Measurements from ENCODE around the gene PGBD5.

PGBD5 gene

DNA sequence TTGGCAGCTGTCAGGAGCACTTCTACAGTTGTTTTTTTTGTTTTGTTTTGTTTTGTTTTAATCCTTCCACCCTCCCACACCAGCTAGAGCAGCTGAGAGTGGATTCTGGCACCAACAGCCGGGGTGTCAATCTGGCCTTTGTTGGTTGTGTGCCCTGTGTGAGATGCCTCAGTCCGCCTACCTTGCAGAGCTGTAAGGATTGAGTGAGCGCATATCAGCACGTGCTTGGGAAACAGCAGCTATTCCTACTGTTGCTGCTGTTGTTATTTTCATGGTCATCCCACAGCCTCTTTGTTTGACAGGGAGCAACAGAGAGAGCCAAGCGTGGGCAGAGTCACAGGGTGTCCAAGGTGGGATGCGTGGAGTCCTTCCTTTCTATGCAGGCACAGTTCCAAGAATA lies 50.4 kb downstream of the PGBD5 start:
- Histone ChIP-seq H3K4me3 (ENCODE audit: low read depth, low read length) (no peak overlapping the region), H3K9me3 (no peaks in the 10 kb centered on the region; the same call in 1 of the 2 replicates), H3K27me3 (no peaks in the 10 kb centered on the region), H3K36me3 (no peaks in the 10 kb centered on the region; the same call in none of the 2 replicates), H3K4me1 (peaks cover 5% of the 10 kb centered on the region)
- no peak for DNase-seq
- TF ChIP-seq, protein P1, sequence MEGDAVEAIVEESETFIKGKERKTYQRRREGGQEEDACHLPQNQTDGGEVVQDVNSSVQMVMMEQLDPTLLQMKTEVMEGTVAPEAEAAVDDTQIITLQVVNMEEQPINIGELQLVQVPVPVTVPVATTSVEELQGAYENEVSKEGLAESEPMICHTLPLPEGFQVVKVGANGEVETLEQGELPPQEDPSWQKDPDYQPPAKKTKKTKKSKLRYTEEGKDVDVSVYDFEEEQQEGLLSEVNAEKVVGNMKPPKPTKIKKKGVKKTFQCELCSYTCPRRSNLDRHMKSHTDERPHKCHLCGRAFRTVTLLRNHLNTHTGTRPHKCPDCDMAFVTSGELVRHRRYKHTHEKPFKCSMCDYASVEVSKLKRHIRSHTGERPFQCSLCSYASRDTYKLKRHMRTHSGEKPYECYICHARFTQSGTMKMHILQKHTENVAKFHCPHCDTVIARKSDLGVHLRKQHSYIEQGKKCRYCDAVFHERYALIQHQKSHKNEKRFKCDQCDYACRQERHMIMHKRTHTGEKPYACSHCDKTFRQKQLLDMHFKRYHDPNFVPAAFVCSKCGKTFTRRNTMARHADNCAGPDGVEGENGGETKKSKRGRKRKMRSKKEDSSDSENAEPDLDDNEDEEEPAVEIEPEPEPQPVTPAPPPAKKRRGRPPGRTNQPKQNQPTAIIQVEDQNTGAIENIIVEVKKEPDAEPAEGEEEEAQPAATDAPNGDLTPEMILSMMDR (IDR thresholded peaks at IDR 0.05; ENCODE audit: low read depth, low read length) = no peak

DNA sequence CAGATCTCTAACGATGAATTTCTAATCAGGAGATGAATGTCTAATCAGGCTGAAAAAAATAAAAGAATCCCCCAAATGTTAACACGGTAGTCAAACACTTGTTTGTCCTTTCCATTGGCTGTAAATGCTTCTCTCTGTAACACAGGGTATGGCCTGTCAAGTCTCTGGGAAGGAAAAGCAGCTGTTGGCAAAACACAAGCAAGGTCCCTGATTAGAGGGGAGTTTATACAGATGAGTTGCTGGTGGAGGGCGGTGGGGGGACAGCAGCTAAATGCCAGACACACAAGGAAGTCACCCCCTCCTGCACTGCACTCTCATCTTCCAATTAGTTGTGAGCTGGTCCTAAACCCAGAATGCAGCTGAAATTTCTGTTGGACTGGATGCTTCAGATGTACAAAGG lies 51.0 kb downstream of the PGBD5 start:
- Histone ChIP-seq H3K4me1 (no peaks in the 10 kb centered on the region; the same call in 1 of the 2 replicates), H3K4me3 (ENCODE audit: low read depth, low read length) (no peak overlapping the region), H3K36me3 (no peaks in the 10 kb centered on the region; the same call in none of the 2 replicates), H3K9me3 (no peaks in the 10 kb centered on the region; the same call in 1 of the 2 replicates), H3K27me3 (no peaks in the 10 kb centered on the region)
- TF ChIP-seq, protein P1 (IDR thresholded peaks at IDR 0.05; ENCODE audit: low read depth, low read length) = no peak
- no peak for DNase-seq

DNA sequence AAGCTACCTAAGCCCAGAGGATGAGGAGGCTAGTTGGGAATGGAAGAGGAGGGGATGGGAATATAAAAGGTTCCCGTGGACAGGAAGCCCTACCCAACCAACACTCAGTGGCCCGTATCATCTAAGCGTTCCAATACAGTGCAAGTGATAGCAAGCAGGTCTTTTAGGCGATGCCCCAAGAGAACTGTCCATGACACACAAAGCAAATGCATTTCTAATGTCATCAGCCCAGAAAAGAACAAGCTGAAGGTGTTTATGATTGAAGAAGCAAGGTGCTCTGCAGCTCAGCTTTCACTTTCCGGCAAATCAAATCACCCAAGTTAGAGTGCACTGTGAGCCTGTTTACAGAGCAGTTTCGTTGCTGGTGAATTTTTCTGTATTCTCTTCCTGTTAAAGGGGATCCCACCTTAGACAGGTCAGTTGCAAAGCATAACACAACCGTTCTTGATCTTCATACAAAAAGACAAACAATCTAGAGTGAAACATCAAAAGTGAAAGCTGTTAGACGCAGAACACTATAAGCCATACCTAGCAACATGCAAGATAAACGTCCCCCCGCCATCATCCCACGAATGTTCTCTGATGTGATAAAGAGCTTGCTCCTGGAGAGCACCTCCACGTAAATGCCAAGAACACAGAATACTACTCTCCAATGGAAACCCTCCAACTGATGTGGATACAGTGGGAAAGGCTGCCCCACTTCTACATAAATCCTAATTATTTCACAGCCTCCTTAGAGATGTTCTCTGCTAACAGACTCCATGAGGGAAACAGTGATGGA lies 54.0 kb downstream of the PGBD5 start:
- Histone ChIP-seq H3K9me3 (no peaks in the 10 kb centered on the region), H3K4me3 (ENCODE audit: low read depth, low read length) (no peak overlapping the region), H3K27me3 (no peaks in the 10 kb centered on the region), H3K4me1 (no peaks in the 10 kb centered on the region), H3K36me3 (no peaks in the 10 kb centered on the region; the same call in none of the 2 replicates)
- DNase-seq = no peak
- TF ChIP-seq, protein P1 (IDR thresholded peaks at IDR 0.05; ENCODE audit: low read depth, low read length) = no peak

DNA sequence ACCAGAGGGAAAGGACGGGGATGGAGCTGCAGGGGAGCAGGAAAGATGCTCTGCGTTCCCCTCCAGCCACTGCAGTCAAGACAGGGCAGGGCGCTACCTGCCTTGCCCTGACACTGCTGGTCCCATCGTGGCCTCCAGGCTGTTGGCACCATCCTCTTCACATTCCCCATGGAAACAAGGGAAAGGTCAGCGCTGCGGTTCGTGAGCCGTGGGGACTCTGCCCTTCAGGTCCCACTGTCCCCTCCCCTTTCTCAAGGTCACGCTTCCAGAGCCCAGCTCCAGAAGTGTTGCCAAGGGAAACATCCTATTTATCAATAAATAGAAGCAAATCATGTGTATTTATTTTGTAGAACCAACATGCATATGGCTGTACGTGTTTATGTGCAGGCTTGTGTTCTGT lies 56.0 kb downstream of the PGBD5 start:
- H3K36me3 ChIP-seq = no peaks in the 10 kb centered on the region; the same call in 1 of the 2 replicates
- H3K9me3 ChIP-seq = no peaks in the 10 kb centered on the region
- no peak for DNase-seq
- H3K4me1 ChIP-seq = no peaks in the 10 kb centered on the region
- TF ChIP-seq, protein P1 (IDR thresholded peaks at IDR 0.05; ENCODE audit: low read depth, low read length) = no peak
- no peaks in the 10 kb centered on the region for H3K27me3 ChIP-seq
- H3K4me3 ChIP-seq (ENCODE audit: low read depth, low read length) = no peak overlapping the region

DNA sequence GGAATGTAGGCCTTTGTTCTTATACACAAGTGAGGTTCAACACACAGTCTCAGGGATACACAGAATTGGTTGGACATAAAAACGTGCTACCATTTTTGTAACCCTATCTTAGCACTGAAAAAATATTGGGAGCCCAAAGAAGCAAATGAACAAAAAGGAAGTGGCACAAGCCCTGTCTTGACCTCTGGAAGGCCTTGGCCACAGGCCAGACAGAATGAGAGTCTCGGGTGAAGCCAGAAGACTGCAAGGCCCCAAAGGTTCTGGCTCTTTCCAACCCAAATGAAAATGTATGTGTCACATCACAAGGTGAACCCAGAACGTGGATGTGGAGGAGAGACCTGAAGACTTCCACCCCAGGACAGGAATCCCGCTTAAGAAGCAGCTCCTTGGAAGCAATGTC lies 57.3 kb downstream of the PGBD5 start:
- no peaks in the 10 kb centered on the region for H3K27me3 ChIP-seq
- H3K4me1 ChIP-seq = no peaks in the 10 kb centered on the region
- TF ChIP-seq, protein P1 (IDR thresholded peaks at IDR 0.05; ENCODE audit: low read depth, low read length) = no peak
- no peaks in the 10 kb centered on the region; the same call in 1 of the 2 replicates for H3K36me3 ChIP-seq
- no peaks in the 10 kb centered on the region for H3K9me3 ChIP-seq
- H3K4me3 ChIP-seq (ENCODE audit: low read depth, low read length) = no peak overlapping the region
- no peak for DNase-seq

DNA sequence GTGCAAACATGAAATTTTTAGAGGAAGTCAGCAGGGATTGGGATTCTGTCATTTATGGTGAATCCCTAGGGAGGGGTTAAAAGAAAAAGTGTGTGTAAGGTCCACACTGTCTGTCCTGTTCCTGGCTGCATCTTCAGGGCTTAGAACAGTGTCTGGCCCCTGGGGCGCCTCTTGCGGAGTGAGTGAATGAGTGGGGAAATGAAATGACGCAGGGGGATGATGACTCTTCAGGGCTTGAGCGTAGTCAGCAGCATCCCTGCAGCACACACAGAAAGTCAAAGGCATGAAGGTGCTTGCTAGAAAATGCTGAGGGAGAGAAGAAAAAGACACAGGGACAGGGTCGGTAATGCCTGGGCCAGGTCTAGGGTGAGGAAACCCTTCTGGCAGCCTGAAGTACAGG lies 57.8 kb downstream of the PGBD5 start:
- Histone ChIP-seq H3K4me1 (no peaks in the 10 kb centered on the region), H3K4me3 (ENCODE audit: low read depth, low read length) (no peak overlapping the region), H3K27me3 (no peaks in the 10 kb centered on the region), H3K9me3 (no peaks in the 10 kb centered on the region), H3K36me3 (no peaks in the 10 kb centered on the region; the same call in 1 of the 2 replicates)
- TF ChIP-seq, protein P1 (IDR thresholded peaks at IDR 0.05; ENCODE audit: low read depth, low read length) = no peak
- DNase-seq = no peak

All from BE2C (cell line).